HUES48 (cell line): ENCODE measurements around the gene TMED10.
"Not testable (repeated sequence)": the region's sequence is repeated elsewhere in the genome, so short reads cannot be mapped to it uniquely, and the experiment has no call there.

Experiments
- H3K27ac ChIP-seq: one replicate; pipeline ENCODE4 v1.7.0; 2013; ENCODE audit warnings: low read depth, low read length, inconsistent platforms
- H3K27me3 ChIP-seq: 2 replicates; pipeline ENCODE4 v1.6.1; 2013; ENCODE audit warnings: mild to moderate bottlenecking, low read length; ENCODE audit not compliant: control insufficient read depth, insufficient read depth
- H3K36me3 ChIP-seq: 2 replicates; pipeline ENCODE4 v1.6.1; 2013; ENCODE audit warnings: low read length; ENCODE audit not compliant: control insufficient read depth, insufficient read depth
- H3K4me1 ChIP-seq: 2 replicates; pipeline ENCODE4 v1.6.1; 2013; ENCODE audit warnings: mild to moderate bottlenecking, low read length; ENCODE audit not compliant: control insufficient read depth, insufficient read depth
- H3K4me3 ChIP-seq: 2 replicates; pipeline ENCODE4 v1.5.1; 2013; ENCODE audit warnings: mild to moderate bottlenecking, low read depth, low read length
- H3K9ac ChIP-seq: 2 replicates; pipeline ENCODE4 v1.6.1; 2013; ENCODE audit warnings: mild to moderate bottlenecking, low read depth, low read length, moderate library complexity
- H3K9me3 ChIP-seq: 2 replicates; pipeline ENCODE4 v1.6.1; 2013; ENCODE audit warnings: low read length; ENCODE audit not compliant: control insufficient read depth, insufficient read depth

The TMED10 gene

DNA sequence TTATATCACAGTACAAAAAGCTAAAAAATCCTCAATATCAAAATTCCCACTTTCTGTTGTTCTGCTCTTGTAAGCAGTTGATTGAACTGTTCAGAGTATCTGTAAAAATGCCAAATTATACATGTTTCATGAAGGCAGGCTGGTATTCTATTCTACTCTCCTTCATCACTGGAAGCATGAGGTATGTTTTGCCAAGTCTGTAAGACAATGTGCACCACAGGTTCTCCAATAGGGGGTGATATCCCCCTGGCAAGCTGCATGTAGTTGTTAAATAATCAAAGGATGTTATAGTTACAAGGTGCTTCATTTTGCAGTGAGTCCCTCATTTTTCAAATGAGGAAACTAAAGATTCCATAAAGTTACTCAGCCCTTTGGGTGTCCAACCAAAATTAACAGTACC lies 34.4 kb downstream of the TMED10 start:
- no peak overlapping the region for H3K9ac ChIP-seq
- H3K9me3 ChIP-seq = no peaks in the 10 kb centered on the region
- no peak overlapping the region for H3K4me3 ChIP-seq
- no peak overlapping the region for H3K27ac ChIP-seq
- H3K4me1 ChIP-seq = no peaks in the 10 kb centered on the region
- H3K36me3 ChIP-seq = peaks cover 28% of the 10 kb centered on the region
- H3K27me3 ChIP-seq = no peaks in the 10 kb centered on the region

DNA sequence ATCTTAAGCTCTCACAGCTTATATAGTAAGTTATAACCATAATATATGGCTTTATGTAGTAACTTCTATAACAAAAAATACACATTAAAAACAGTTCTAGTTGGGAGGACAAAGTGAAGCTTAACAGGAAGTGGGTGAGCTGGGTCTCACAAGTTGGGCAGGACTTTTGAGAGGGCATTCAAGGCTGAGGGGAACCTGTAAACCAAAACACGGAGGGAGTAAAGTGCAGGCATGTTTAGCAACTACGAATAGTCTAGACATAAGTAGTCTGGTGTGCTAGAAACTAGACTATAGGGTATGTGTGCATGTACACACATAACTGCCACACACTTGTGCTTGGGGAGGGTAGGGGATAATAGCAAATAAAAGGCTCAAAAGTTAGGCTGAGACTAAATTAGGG lies 35.4 kb downstream of the TMED10 start:
- Histone ChIP-seq H3K4me3 (no peak overlapping the region), H3K27me3 (no peaks in the 10 kb centered on the region), H3K9ac (no peak overlapping the region), H3K36me3 (peaks cover 19% of the 10 kb centered on the region), H3K4me1 (no peaks in the 10 kb centered on the region), H3K9me3 (no peaks in the 10 kb centered on the region), H3K27ac (no peak overlapping the region)

DNA sequence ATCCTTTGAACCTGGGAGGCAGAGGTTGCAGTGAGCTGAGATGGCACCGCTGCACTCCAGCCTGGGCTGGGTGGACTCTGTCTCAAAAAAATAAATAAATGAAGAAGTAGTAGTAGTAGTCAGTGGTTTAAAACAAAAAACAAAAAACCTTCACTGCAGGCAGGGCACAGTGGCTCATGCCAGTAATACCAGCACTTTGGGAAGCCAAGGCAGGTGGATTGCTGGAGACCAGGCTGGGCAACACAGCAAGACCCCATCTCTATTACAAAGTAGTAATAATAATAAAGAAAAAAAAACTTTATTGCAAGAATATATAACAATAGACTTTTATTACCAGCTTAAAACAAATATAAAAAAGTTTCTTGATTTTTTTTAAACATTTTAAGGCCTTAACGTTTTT lies 35.8 kb downstream of the TMED10 start:
- Histone ChIP-seq H3K9me3 (no peaks in the 10 kb centered on the region), H3K27ac (no peak overlapping the region), H3K36me3 (peaks cover 20% of the 10 kb centered on the region), H3K27me3 (no peaks in the 10 kb centered on the region), H3K9ac (no peak overlapping the region), H3K4me3 (no peak overlapping the region), H3K4me1 (no peaks in the 10 kb centered on the region)

DNA sequence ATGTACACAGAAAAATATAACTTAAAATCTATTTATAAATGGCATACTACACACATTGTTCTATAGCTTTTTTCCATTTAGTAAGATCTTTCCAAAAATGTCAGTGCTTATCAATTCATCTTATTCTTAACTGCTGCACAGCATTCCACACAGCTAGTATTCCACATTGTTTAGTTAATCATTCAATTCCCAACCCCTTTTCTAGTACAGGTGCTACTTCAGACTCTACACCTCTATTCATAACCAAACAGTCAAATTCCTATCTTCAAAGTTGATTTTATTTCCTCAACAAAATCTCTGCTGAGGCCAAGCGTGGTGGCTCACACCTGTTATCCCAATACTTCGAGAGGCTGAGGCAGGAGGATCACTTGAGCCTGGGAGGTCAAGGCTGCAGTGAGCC lies 37.2 kb downstream of the TMED10 start:
- Histone ChIP-seq H3K27ac (no peak overlapping the region), H3K36me3 (peaks cover 23% of the 10 kb centered on the region), H3K4me1 (no peaks in the 10 kb centered on the region), H3K9me3 (no peaks in the 10 kb centered on the region), H3K27me3 (no peaks in the 10 kb centered on the region), H3K4me3 (no peak overlapping the region), H3K9ac (no peak overlapping the region)

DNA sequence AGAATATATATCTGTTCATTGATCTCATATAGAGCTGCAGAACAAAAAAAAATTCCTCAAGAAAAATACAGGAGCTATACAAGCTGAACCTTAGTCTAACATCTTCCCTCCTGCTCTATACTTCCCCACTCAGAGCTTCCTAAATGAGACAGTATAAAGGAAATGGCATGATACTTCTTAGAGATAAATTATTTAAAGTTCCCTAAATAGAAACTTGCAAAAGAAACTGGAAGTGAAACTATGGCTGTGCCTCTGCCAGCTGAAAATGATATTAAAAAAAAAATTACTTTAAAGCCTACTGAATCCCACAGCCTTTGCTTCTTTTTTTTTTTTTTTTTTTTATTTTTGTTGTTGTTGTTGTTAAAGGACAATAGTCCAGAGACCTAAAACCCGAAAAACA lies 37.9 kb downstream of the TMED10 start:
- no peak overlapping the region for H3K9ac ChIP-seq
- H3K36me3 ChIP-seq = peaks cover 26% of the 10 kb centered on the region
- H3K4me3 ChIP-seq = no peak overlapping the region
- no peaks in the 10 kb centered on the region for H3K9me3 ChIP-seq
- H3K27me3 ChIP-seq = no peaks in the 10 kb centered on the region
- no peaks in the 10 kb centered on the region for H3K4me1 ChIP-seq
- H3K27ac ChIP-seq = no peak overlapping the region

DNA sequence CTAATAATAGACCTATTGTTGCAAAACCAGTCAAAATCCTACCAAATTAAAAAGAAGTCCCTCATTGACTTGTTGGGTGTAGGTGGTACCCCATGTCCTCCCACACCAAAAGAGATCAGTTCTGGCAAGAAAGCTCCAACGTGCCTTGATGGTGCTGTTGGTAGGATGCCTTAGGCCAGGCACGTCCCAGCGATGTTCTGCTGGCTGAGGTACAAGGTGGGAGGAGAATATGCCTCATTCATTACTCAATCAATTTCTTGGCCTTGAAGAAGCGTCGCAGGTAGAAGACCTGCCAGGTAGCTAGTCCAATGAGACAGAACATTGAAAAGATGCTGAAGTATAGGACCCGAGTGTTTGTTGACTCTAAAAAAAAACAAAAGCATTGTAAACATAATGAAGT lies 41.8 kb downstream of the TMED10 start:
- Histone ChIP-seq H3K4me3 (no peak overlapping the region), H3K9me3 (no peaks in the 10 kb centered on the region), H3K4me1 (no peaks in the 10 kb centered on the region), H3K27ac (no peak overlapping the region), H3K9ac (no peak overlapping the region), H3K27me3 (no peaks in the 10 kb centered on the region), H3K36me3 (peaks cover 29% of the 10 kb centered on the region)

DNA sequence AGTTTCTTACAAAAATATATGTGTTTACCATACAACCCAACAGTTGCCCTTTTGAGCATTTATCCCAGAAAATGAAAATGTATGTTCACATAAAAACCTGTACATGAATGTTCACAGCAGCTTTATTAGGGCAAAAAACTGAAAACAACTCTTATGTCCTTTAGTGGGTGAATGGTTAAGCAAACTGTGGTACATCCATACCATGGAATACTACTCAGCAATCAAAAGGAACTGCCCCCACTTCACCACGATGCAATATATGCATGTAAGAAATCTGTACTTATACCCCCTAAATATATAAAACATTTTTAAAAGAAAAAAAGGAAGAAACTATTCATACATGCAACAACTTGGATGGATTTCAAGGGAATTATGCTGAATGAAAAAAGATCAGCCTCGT lies 42.8 kb downstream of the TMED10 start:
- H3K36me3 ChIP-seq = peaks cover 29% of the 10 kb centered on the region
- H3K9ac ChIP-seq = no peak overlapping the region
- H3K9me3 ChIP-seq = no peaks in the 10 kb centered on the region
- H3K4me1 ChIP-seq = no peaks in the 10 kb centered on the region
- H3K4me3 ChIP-seq = no peak overlapping the region
- no peaks in the 10 kb centered on the region for H3K27me3 ChIP-seq
- no peak overlapping the region for H3K27ac ChIP-seq

DNA sequence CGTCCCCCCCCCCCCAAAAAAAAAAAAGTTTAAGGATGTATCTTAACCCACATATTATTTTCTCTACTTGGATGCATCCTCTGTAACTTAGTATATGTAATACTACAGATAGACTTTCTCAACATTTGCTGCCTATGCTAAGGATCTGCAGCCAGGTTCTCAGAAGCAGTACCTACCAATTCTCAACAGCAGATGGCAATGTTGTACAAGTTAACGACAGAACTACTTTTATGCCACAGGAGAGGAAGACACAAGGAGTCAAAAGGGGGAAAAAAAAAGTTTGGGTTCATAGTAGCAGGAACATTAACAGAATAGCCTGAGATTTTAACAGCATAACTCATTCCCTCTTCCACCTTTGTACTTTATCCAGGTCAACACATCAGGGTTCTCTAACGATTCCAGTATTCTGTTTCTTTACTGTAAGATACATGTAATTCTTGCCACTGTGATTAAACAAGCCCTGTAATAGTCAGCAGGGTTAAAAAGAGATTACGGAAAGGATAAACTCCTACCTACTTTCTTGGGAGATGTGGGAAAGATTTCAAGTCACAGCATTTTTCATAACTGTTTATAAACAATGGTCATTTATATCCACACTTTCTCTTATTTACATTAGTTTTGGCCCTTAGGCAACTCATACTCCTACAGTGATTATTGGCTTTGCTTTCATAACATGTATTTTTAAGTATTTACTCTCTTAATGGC lies 43.9 kb downstream of the TMED10 start:
- Histone ChIP-seq H3K4me3 (no peak overlapping the region), H3K27me3 (no peaks in the 10 kb centered on the region), H3K9me3 (no peaks in the 10 kb centered on the region), H3K27ac (no peak overlapping the region), H3K9ac (no peak overlapping the region), H3K4me1 (peaks cover 3% of the 10 kb centered on the region; the same call in 1 of the 2 replicates), H3K36me3 (peaks cover 29% of the 10 kb centered on the region)

DNA sequence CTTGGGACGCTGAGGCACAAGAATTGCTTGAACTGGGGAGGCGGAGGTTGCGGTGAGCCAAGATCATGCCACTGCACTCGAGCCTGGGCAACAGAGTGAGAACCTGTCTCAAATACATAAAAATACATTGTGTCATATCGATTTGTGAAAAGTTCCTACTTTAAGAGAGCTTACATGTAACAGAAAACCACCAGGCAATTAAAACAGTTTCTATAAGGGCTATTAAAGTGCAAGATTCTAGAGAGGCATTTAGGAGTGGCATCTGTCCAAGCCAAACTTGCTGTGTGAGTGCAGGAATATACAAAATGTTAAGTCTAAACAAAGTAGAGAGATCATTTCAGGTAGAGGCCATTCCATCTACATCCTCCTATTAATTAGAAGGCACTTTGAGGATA lies 47.8 kb downstream of the TMED10 start:
- H3K27ac ChIP-seq = no peak overlapping the region
- H3K4me1 ChIP-seq = peaks cover 3% of the 10 kb centered on the region; the same call in 1 of the 2 replicates
- H3K27me3 ChIP-seq = no peaks in the 10 kb centered on the region
- no peak overlapping the region for H3K9ac ChIP-seq
- peaks cover 12% of the 10 kb centered on the region for H3K36me3 ChIP-seq
- no peak overlapping the region for H3K4me3 ChIP-seq
- H3K9me3 ChIP-seq = no peaks in the 10 kb centered on the region

DNA sequence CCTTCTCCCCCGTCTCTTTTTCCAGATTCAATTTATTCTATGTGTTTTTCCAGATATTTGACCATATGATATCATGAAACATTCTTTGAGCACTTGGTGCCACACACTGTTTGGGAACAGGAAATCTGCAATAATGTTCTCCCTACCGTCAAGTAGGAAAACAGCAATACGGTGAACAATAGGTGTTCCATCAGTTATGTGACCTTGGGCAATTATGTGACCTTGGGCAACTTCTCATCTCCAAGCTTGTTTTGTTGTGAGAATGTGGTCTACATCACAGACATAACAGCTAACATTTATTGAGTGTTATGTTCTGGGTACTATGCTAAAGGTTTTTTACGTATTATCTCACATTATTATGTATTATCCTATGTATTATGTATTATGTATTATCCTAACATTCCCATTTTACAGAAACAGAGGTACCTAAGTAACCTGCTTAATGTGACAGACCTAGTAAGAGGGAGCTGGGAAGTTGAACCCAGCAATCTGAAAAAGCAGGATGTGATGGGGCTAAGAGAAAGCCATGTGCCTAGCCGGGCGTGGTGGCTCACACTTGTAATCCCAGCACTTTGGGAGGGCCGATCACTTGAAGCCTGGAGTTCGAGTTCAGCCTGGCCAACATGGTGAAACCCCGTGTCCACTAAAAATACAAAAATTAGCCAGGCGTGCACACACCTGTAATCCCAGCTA lies 48.4 kb downstream of the TMED10 start:
- no peaks in the 10 kb centered on the region for H3K9me3 ChIP-seq
- H3K36me3 ChIP-seq = peaks cover 7% of the 10 kb centered on the region

DNA sequence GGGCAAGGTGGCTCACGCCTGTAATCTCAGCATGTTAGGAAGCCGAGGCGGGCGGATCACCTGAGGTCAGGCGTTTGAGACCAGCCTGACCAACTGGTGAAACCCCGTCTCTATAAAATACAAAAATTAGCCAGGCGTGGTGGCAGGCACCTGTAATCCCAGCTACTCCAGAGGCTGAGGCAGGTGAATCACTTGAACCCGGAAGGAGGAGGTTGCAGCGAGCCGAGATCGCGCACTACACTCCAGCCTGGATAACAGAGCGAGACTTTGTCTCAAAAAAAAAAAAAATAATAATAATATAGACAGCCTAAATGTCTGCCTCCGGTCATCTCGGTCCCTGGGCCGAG lies 49.0 kb downstream of the TMED10 start:
- not testable (repeated sequence) for H3K4me1 ChIP-seq, H3K36me3 ChIP-seq, H3K9me3 ChIP-seq, H3K27me3 ChIP-seq
- Histone ChIP-seq H3K9ac (peak overlapping the region; percentile 95), H3K27ac (peak overlapping the region; percentile 93), H3K4me3 (peak overlapping the region; percentile 91)

More for the DNA sequence above, 48.4 kb downstream of the TMED10 start:
- Histone ChIP-seq H3K27me3 (no peaks in the 10 kb centered on the region), H3K27ac (no peak overlapping the region), H3K4me3 (peak overlapping the region; percentile 91), H3K4me1 (peaks cover 3% of the 10 kb centered on the region; the same call in 1 of the 2 replicates), H3K9ac (no peak overlapping the region)
